HEK293 (cell line): ENCODE data around the gene TMEM255A.

Experiments used
- CTCF ChIA-PET: fragments of 350-600 bp; formaldehyde crosslinking; extraction: SDS; loops from one replicate; lab custom pipeline; 2021; ENCODE audit warnings: antibody characterized with exemption; lab: Yijun Ruan, JAX
- POLR2A ChIA-PET: fragments of 300-600 bp; formaldehyde crosslinking; extraction: SDS; loops from one replicate; lab custom pipeline; 2020; ENCODE audit warnings: antibody characterized with exemption, inconsistent platforms; lab: Yijun Ruan, JAX
- H3K27ac ChIP-seq: fragments of 200-500 bp; sonication (Bioruptor generic); 2 replicates; pipeline ENCODE4 v1.5.1; 2014; ENCODE audit warnings: low read depth, low read length, control low read depth, inconsistent platforms; ENCODE audit errors: extremely low read depth
- H3K36me3 ChIP-seq, 2 experiments: fragments of 200-500 bp in 1 of 2; sonication (Bioruptor generic) in 1 of 2; 1 replicate in 1 of 2; 2 replicates in 1 of 2; pipeline ENCODE4 v1.5.1; 2014 to 2017; ENCODE audit warnings: inconsistent platforms in 2 of 2, low read length in 2 of 2; ENCODE audit not compliant: control insufficient read depth in 2 of 2, insufficient read depth in 1 of 2
- H3K4me1 ChIP-seq: fragments of 200-500 bp; sonication (Bioruptor generic); 2 replicates; pipeline ENCODE4 v1.5.1; 2014; ENCODE audit warnings: mild to moderate bottlenecking, low read length, inconsistent platforms; ENCODE audit not compliant: control insufficient read depth, insufficient read depth
- H3K4me3 ChIP-seq: 2 replicates; pipeline ENCODE4 v1.5.1; 2011; ENCODE audit warnings: low read depth, mild to moderate bottlenecking, control low read depth, low read length, moderate library complexity
- H3K9me3 ChIP-seq: fragments of 200-500 bp; sonication (Bioruptor generic); 2 replicates; pipeline ENCODE4 v1.5.1; 2014; ENCODE audit warnings: low read depth, low read length, inconsistent platforms; ENCODE audit not compliant: control insufficient read depth, insufficient read depth
- BCL11A ChIP-seq: fragments of 450-650 bp; formaldehyde crosslinking; IDR thresholded peaks from 2 replicates; pipeline ENCODE4 v1.5.1; 2016; ENCODE audit warnings: low read depth, missing biosample characterization, missing genetic modification characterization
- EGR2 ChIP-seq: fragments of 450-650 bp; formaldehyde crosslinking; IDR thresholded peaks from 2 replicates; pipeline ENCODE4 v1.5.1; 2016; ENCODE audit warnings: low read depth, missing biosample characterization, missing genetic modification characterization
- ELK4 ChIP-seq: IDR thresholded peaks from 2 replicates; pipeline ENCODE4 v1.6.1; 2011; ENCODE audit warnings: mild to moderate bottlenecking, low read depth, low read length, borderline replicate concordance
- GLIS2 ChIP-seq: fragments of 450-650 bp; formaldehyde crosslinking; IDR thresholded peaks from 2 replicates; pipeline ENCODE4 v1.5.1; 2016; ENCODE audit warnings: missing biosample characterization, missing genetic modification characterization
- INSM2 ChIP-seq: fragments of 450-650 bp; formaldehyde crosslinking; IDR thresholded peaks from 2 replicates; pipeline ENCODE4 v1.5.1; 2016; ENCODE audit warnings: missing biosample characterization, missing genetic modification characterization
- MYNN ChIP-seq: fragments of 450-650 bp; formaldehyde crosslinking; IDR thresholded peaks from 2 replicates; pipeline ENCODE4 v1.5.1; 2016; ENCODE audit warnings: missing biosample characterization, missing genetic modification characterization, borderline replicate concordance
- OSR2 ChIP-seq: fragments of 450-650 bp; formaldehyde crosslinking; IDR thresholded peaks from 2 replicates; pipeline ENCODE4 v1.5.1; 2016; ENCODE audit warnings: missing biosample characterization, missing genetic modification characterization
- PRDM1 ChIP-seq: fragments of 450-650 bp; formaldehyde crosslinking; IDR thresholded peaks from 2 replicates; pipeline ENCODE4; 2016; ENCODE audit warnings: missing biosample characterization, missing genetic modification characterization
- SCRT1 ChIP-seq: fragments of 450-650 bp; formaldehyde crosslinking; IDR thresholded peaks from 2 replicates; pipeline ENCODE4 v1.5.1; 2016; ENCODE audit warnings: missing biosample characterization, missing genetic modification characterization, borderline replicate concordance
- SP2 ChIP-seq: fragments of 450-650 bp; formaldehyde crosslinking; IDR thresholded peaks from 2 replicates; pipeline ENCODE4 v1.5.1; 2016; ENCODE audit warnings: missing biosample characterization, missing genetic modification characterization
- ZBTB48 ChIP-seq: fragments of 450-650 bp; formaldehyde crosslinking; IDR thresholded peaks from 2 replicates; pipeline ENCODE4 v1.5.1; 2016; ENCODE audit warnings: missing biosample characterization, missing genetic modification characterization
- ZFHX2 ChIP-seq: fragments of 450-650 bp; formaldehyde crosslinking; conservative IDR thresholded peaks from 2 replicates; pipeline ENCODE4 v1.5.1; 2016; ENCODE audit warnings: missing biosample characterization, missing genetic modification characterization
- ZFP69B ChIP-seq: fragments of 450-650 bp; formaldehyde crosslinking; IDR thresholded peaks from 2 replicates; pipeline ENCODE4 v1.5.1; 2016; ENCODE audit warnings: missing biosample characterization, missing genetic modification characterization
- ZNF112 ChIP-seq: fragments of 450-650 bp; formaldehyde crosslinking; IDR thresholded peaks from 2 replicates; pipeline ENCODE4 v1.5.0; 2017; ENCODE audit warnings: missing biosample characterization, missing genetic modification characterization
- ZNF169 ChIP-seq: fragments of 450-650 bp; formaldehyde crosslinking; IDR thresholded peaks from 2 replicates; pipeline ENCODE4 v1.5.1; 2016; ENCODE audit warnings: missing biosample characterization, missing genetic modification characterization
- ZNF174 ChIP-seq: fragments of 450-650 bp; formaldehyde crosslinking; IDR thresholded peaks from 2 replicates; pipeline ENCODE4 v1.5.0; 2017; ENCODE audit warnings: missing biosample characterization, mild to moderate bottlenecking, missing genetic modification characterization
- ZNF266 ChIP-seq: fragments of 450-650 bp; formaldehyde crosslinking; IDR thresholded peaks from 2 replicates; pipeline ENCODE4 v1.5.1; 2016; ENCODE audit warnings: missing biosample characterization, missing genetic modification characterization, low read depth
- ZNF292 ChIP-seq: fragments of 450-650 bp; formaldehyde crosslinking; IDR thresholded peaks from 2 replicates; pipeline ENCODE4 v1.5.1; 2016; ENCODE audit warnings: low read depth, missing biosample characterization, missing genetic modification characterization, borderline replicate concordance
- ZNF404 ChIP-seq: fragments of 450-650 bp; formaldehyde crosslinking; IDR thresholded peaks from 2 replicates; pipeline ENCODE4 v1.5.1; 2017; ENCODE audit warnings: missing biosample characterization, missing genetic modification characterization
- ZNF629 ChIP-seq: fragments of 450-650 bp; formaldehyde crosslinking; IDR thresholded peaks from 2 replicates; pipeline ENCODE4 v1.5.1; 2017; ENCODE audit warnings: missing biosample characterization, missing genetic modification characterization
- ZNF677 ChIP-seq: fragments of 450-650 bp; IDR thresholded peaks from 2 replicates; pipeline ENCODE4 v1.5.0; 2018; ENCODE audit warnings: missing biosample characterization, mild to moderate bottlenecking, missing genetic modification characterization, moderate library complexity
- ZNF785 ChIP-seq: fragments of 450-650 bp; formaldehyde crosslinking; IDR thresholded peaks from 2 replicates; pipeline ENCODE4 v1.5.1; 2016; ENCODE audit warnings: missing biosample characterization, missing genetic modification characterization
- ZNF830 ChIP-seq: fragments of 450-650 bp; IDR thresholded peaks from 2 replicates; pipeline ENCODE4 v1.5.0; 2018; ENCODE audit warnings: missing biosample characterization, missing genetic modification characterization, low read depth, mild to moderate bottlenecking, moderate library complexity
- ZSCAN23 ChIP-seq: fragments of 450-650 bp; formaldehyde crosslinking; IDR thresholded peaks from 2 replicates; pipeline ENCODE4 v1.5.1; 2016; ENCODE audit warnings: missing biosample characterization, missing genetic modification characterization

TMEM255A gene

GRCh38 chrX:120358737-120359456, 47.6 kb upstream of the TMEM255A start:
- Histone ChIP-seq H3K4me1 (no peaks in the 10 kb centered on the region), H3K4me3 (no peak overlapping the region), H3K36me3 (no peaks in the 10 kb centered on the region), H3K9me3 (no peaks in the 10 kb centered on the region), H3K27ac (no peak overlapping the region)
- POLR2A ChIA-PET: no interaction called here
- peak; percentile 34; the same call in 1 of the 2 replicates for TF ChIP-seq EGR2
- TF ChIP-seq MYNN (tag by site-specific recombination): peak; percentile 22; the same call in 1 of the 2 replicates
- TF ChIP-seq OSR2 (tag by site-specific recombination): 0 out of 2 replicates have a peak, but pooled peaks have one; percentile 13
- no peak for TF ChIP-seq ELK4
- TF ChIP-seq ZFHX2 (tag by site-specific recombination): peak; percentile 53; the same call in 1 of the 2 replicates
- CTCF ChIA-PET: interaction anchor here (0.7 kb wide), 1 partner anchor 13 kb away, joined by 4 read pairs; no protein-coding TSS in a partner anchor

GRCh38 chrX:120357186-120357585, 45.9 kb upstream of the TMEM255A start:
- Histone ChIP-seq H3K4me1 (no peaks in the 10 kb centered on the region), H3K27ac (no peak overlapping the region), H3K4me3 (no peak overlapping the region), H3K36me3 (no peaks in the 10 kb centered on the region)
- no peak for TF ChIP-seq ZNF112 (tag by site-specific recombination)
- TF ChIP-seq ZNF292 (tag by site-specific recombination): no peak
- no peak for TF ChIP-seq ZNF785 (tag by site-specific recombination)
- TF ChIP-seq SCRT1: no peak
- TF ChIP-seq BCL11A (tag by site-specific recombination): no peak
- no peak for TF ChIP-seq ZSCAN23
- no peak for TF ChIP-seq ZFP69B (tag by site-specific recombination)
- no peak for TF ChIP-seq GLIS2
- no peak for TF ChIP-seq SP2 (tag by site-specific recombination)
- TF ChIP-seq ZBTB48 (tag by site-specific recombination): no peak
- TF ChIP-seq ZNF266 (tag by site-specific recombination): no peak
- TF ChIP-seq, all 188 proteins: peak for 0
- ChIA-PET CTCF (interaction anchor here (3.0 kb wide), 1 partner anchor 8 kb away, joined by 14 read pairs; no protein-coding TSS in a partner anchor), POLR2A (interaction anchor here (1.2 kb wide), 1 partner anchor 46 kb away, joined by 3 read pairs; the partner anchor contains the start of gene TMEM255A)
- H3K9me3 ChIP-seq: no peaks in the 10 kb centered on the region

- Histone ChIP-seq H3K27ac (no peak overlapping the region), H3K9me3 (no peaks in the 10 kb centered on the region), H3K4me3 (no peak overlapping the region), H3K4me1 (no peaks in the 10 kb centered on the region), H3K36me3 (no peaks in the 10 kb centered on the region)
- ChIA-PET CTCF (interaction anchor here (0.6 to 3.0 kb wide), 2 partner anchors 9 to 266 kb away, joined by 3 to 14 read pairs; no protein-coding TSS in a partner anchor), POLR2A (no interaction called here)
- no peak for TF ChIP-seq INSM2
- TF ChIP-seq ZNF174 (tag by site-specific recombination): no peak
- TF ChIP-seq ZNF169 (tag by site-specific recombination): no peak
- no peak for TF ChIP-seq SCRT1
- no peak for TF ChIP-seq ZNF629 (tag by site-specific recombination)
- TF ChIP-seq PRDM1 (tag by site-specific recombination): no peak
- TF ChIP-seq ZNF830 (tag by site-specific recombination): no peak
- no peak for TF ChIP-seq ZNF677 (tag by site-specific recombination)
- no peak for TF ChIP-seq ZNF404 (tag by site-specific recombination)
Observed at GRCh38 chrX:120356084-120356483, 44.8 kb upstream of the TMEM255A start.
